SU-DHL-6 (cell line): Measurements from ENCODE around the gene URAD.

ENCODE experiments used
- CTCF ChIP-seq: fragments of 200-600 bp; sonication (generic); IDR thresholded peaks from one replicate; pipeline ENCODE4 v1.5.1; 2017; ENCODE audit warnings: antibody characterized with exemption, mild to moderate bottlenecking, low read length, moderate library complexity; ENCODE audit not compliant: insufficient read depth, poor library complexity, severe bottlenecking
- EZH2phosphoT487 ChIP-seq: fragments of 200-600 bp; sonication (generic), shearing (Covaris generic); conservative IDR thresholded peaks from 2 replicates; pipeline ENCODE4 v1.6.1; 2018; ENCODE audit warnings: mild to moderate bottlenecking, antibody characterized with exemption, low read length, moderate library complexity, mixed read lengths

GRCh38 chr13:27961227-27962085 lies 27.0 kb downstream of the URAD start:
- TF ChIP-seq CTCF (no peak), EZH2phosphoT487 (no peak)
